GM21737 (cell line): ENCODE data around the gene SLC6A3.
"Not testable (repeated sequence)": the region's sequence is repeated elsewhere in the genome, so short reads cannot be mapped to it uniquely, and the experiment has no call there.

Experiments used
- ATAC-seq: cut with Tn5 transposase; IDR thresholded peaks from one replicate; pipeline ENCODE4 v1.9.1; 2021; ENCODE audit warnings: mild to moderate bottlenecking, moderate library complexity; ENCODE audit not compliant: unreplicated experiment

Gene SLC6A3

DNA sequence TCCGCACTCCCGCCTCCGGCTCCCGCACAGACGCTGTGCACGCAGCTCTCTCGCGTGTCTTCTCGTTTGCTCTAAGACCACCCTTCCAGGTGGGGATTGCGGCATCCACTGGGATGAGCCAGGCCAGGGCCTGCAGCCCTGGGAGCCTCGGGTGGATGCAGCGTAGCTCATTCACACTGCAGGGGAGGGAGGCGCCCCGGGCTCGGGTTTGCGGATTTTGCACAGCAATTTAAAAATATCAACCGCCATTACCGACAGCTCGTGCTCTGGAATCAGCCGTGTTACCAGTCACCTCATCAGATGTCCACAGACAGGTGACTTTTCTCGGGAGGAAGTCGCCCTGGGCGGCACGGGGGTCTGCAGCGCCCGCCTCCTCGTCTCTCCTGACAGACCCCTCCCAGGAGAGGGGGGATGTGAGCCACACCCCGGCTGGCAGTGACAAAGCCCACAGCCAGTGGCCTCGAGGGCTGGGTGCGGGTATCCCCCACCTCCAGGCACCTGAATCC lies 20.8 kb upstream of the SLC6A3 start:
- ATAC-seq: no peak

DNA sequence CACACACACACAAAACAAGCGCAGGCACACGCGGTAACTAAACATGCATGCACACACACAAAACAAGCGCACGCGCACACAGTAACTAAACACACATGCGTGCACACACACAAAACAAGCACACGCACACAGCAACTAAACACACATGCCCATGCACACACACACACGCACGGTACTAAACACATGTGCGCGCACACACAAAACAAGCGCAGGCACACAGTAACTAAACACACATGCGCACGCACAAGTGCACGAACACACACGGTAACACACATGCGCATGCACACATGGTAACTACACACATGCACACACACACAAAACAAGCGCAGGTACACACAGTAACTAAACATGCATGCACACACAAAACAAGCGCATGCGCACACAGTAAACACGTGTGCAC lies 19.9 kb upstream of the SLC6A3 start:
- no peak for ATAC-seq

DNA sequence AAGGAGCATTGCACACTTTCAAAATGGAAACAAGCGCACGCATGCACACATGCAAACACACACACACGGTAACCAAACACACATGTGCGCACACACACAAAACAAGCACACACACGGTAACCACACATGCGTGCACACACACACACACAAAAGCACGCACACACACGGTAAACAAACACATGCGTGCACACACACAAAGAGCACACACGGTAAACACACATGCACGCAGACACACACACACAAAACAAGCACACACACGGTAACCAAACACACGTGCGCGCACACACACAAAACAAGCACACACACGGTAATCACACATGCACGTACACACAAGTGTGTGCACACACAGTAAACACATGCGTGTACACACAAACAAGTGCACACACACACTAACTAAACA lies 19.3 kb upstream of the SLC6A3 start:
- ATAC-seq: no peak

DNA sequence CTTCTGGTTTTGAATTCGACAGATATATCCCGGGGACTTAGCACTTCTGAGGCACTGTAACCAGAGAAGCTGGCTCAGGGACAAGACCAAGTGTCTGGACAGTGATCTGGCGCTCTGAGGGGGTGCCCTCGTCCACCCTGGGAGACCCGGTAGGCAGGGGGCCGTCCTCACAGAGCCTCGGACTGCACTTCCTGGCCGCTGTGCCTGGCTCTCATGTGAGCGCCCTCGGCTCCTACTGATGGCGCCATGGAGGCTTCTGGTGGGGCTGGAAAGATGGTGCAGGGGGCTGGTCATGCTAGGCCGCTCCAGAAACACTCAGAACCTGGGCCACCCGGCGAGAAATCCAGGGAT lies 18.8 kb upstream of the SLC6A3 start:
- ATAC-seq: no peak

DNA sequence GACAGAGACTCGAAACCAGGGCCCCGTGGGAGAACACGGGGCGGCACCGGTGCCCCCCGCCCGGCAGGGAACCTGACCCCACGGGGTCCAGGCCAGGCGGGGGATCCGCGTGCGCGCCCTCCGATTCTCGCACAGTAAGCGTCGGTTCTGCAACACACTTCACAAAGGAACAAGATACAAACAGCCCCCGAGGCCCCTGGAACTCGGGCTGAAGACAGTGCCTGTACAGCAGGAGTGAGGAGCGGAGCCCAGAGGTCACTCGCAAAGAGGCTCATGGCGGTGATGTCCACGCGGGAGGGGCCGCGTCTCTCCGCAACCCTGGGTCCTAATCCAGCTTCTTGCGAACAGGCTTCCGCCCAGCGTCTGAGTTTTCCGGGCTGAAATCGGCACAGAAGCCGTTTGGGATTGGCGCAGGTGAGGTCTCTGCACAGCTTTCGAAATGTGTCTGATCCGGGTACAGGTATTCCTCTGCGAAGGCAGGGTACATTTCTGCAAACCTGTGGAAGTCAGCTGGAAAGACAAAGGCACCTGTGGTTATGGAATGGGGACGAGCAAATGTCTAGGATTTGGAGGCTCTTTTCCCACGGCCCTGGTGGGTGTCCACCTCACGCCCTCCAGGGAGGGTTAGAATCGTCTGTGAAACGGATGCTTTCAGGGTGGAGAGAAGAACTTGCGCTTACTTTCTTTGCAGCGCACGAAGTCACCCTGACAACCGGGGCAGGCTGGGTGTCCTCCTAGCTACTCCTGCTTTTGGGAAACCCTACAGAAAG lies 18.3 kb upstream of the SLC6A3 start:
- ATAC-seq: no peak

DNA sequence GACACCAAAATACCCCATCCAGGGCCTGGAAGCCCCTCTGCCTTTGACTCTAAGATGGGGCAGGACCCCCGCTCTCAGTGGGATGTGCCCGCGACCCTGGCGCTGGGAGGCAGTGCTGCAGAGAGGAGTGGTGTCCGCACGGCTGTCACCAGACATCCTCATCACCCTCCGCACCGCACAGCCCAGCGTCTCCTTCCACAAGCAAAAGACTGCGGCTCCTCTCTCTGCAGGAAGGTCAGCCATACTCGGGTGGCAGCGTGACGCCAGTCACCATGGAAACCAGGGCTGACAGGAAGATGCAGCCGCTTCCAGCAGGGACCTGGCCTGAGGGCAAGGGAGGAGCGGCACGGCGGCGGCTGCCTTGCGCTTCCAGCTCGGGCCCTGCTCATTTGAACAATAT lies 17.1 kb upstream of the SLC6A3 start:
- no peak for ATAC-seq

DNA sequence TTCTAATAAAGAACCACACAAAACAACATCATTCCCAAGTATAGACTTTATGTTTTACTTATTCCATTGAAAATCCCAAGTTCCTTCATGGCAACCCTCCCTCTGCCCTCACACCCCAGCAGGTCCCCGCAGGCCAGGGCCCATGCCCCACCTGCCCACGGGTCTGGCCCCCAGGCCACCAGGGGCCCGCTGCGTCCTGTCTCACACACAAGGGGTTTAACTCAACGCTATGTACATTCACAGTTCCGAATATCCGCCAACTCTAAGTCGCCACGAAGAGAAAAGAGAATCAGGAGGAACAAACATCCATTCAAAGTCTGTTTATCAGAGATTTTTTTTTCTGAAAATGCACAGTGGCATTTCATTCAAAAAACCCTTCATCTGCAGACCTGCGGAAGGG lies 16.2 kb upstream of the SLC6A3 start:
- ATAC-seq: no peak

DNA sequence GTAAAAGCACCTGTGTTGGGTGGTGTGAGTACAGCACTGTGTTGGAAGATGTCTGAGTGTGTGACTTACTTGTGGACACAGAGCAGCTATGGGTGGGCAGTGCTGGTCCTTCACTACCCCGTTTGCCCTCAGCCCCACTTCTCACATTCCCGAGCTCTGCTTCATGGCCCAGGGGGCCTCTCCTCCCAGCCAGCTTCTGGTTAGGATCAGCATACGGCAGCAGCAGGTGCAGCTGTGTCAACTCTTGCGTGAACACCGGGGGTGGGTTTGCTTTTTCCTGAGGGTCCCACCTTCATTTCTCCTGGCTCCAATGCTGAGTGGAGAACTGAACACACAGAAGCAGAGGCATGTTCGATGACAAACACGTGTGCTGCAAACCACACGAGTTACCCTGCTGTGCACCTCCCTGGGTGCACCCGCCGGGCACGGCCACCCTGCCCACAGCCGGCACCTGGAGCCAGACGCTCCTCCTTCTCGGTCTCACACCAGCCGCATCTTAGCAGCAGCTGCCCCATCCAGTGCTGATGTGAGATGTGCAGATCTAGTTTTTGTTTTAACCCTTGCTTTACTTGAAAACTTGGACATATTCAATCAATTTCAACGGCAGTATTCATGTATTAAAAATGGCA lies 14.9 kb upstream of the SLC6A3 start:
- no peak for ATAC-seq

DNA sequence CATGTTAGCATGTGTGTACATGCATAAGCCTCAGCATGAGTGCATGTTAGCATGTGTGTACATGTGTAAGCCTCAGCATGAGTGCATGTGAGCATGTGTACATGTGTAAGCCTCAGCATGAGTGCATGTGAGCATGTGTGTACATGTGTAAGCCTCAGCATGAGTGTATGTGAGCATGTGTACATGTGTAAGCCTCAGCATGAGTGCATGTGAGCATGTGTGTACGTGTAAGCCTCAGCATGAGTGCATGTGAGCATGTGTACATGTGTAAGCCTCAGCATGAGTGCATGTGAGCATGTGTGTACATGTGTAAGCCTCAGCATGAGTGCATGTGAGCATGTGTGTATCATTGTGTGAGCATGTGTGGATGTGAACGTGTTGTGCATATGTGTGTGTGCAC lies 14.2 kb upstream of the SLC6A3 start:
- not testable (repeated sequence) for ATAC-seq

DNA sequence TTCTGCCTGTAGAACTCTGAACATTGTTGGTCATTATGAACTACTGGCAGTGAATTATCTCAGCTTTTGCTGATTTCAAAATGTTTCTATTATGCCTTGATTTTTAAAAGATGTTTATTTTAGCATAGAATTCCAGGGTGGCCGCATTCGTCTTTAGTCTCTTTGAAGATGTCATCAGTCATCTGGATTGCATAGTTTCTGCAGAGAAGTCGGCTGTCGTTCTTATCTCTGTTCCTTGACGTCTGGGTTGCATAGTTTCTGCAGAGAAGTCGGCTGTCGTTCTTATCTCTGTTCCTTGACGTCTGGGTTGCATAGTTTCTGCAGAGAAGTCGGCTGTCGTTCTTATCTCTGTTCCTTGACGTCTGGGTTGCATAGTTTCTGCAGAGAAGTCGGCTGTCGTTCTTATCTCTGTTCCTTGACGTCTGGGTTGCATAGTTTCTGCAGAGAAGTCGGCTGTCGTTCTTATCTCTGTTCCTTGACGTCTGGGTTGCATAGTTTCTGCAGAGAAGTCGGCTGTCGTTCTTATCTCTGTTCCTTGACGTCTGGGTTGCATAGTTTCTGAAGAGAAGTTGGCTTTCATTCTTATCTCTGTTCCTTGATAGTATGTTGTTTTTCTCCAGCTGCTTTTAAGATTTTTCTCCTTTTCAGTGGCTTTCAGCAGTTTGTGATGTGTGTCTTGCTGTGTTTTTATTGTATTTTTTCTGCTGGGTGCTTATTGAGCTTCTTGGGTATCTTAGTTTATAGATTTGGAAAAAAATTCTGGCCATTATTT lies 11.1 kb upstream of the SLC6A3 start:
- ATAC-seq: not testable (repeated sequence)

DNA sequence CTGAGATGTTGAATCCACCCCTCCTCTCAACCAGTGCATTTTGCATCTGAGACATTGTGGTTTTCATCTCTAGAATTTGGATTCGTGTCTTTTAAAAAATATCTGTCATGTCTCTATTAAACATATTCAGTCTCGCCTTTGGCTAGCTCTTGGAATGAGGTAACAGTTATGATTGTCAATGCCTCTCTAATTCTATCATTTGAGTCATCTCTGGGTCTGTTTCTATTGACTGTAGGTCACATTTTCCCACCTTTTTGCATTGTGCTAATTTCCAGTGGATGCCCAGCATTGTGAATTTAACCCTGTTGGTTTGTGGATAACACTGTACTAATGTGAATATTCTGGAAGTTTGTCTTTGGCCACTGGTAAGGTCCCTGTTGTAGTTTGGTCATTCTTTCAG lies 8.4 kb upstream of the SLC6A3 start:
- no peak for ATAC-seq

DNA sequence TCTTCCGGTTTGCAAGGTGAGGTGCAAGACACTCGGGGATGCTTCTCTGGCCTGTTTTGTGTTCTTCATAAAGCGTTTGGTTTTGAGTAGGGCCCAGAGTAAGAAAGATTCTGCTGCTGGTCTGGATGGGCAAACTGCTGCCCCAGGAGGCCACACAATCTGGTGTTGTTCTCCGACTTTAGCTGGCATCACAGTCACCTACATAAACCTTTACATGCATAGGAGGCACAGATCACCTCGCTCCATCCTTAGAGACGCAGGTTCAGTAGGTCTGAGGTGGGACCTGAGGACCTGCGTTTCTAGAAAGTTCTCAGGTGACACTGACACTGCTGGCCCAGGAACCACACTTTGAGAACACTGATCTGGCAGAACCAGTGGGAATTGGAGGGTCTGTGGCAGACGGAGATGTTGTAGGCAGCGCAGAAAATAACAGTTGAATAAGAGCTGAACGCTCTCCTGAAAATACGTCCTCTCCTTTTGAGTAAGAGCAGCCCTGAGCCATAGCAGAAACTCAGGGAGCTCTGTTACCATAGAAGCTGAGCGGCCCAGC lies 3.9 kb upstream of the SLC6A3 start:
- ATAC-seq: no peak

DNA sequence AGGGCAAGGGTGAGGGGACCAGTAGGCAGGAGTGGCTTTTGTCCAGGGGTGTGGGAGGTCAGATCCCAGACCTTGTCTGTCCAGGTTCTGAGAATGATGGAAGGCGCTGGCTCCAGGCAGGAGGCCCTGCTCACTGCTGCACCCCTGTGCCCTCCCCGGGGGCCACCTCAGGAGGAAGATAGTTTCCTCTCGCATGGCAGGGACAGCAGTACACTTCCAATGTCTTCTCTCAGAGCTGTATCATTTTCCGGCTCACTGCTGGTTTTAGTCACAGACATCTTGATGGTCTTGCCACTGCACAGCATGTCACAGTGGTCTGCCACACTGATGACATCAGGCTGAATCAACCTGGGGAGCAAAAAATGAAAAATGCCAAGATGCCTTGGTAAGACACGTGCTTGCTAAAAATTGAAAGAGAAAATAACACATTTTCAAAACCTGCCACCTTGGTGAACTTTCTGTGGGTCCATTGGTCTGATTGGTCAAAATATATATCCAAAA lies 3.3 kb upstream of the SLC6A3 start:
- no peak for ATAC-seq

DNA sequence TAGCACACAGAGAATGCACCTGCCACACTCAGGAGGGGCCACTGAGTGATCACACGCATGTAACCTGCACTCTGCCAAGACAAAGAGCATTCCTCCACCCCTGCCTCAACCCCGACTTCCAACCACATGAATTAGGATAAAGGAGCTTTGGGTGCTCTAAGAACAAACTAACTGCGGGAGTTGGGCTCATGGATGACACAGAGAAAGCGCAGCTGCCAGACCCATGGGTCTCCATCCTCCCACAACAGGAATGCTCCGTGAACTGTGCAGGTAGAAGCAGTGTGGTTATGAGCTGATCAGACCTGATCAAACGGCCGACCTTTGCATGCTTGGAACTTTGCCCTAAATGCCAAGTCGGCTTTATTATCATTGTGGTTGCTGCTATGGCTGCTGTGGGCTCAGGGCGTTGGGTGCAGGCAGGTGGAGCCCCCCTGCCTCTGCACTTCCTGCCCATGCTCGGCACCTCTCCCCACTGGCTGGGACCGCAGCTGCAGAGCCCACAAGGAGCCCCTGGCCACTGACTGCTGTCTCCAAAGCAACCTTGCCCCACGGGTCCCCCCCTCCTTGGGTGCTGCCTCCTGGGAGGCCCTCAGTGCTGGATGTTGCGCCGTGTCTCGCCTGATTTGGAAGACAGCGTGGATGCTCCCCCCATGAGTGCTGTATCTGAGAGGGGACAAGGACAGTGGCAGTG lies 2.6 kb upstream of the SLC6A3 start:
- ATAC-seq: no peak

DNA sequence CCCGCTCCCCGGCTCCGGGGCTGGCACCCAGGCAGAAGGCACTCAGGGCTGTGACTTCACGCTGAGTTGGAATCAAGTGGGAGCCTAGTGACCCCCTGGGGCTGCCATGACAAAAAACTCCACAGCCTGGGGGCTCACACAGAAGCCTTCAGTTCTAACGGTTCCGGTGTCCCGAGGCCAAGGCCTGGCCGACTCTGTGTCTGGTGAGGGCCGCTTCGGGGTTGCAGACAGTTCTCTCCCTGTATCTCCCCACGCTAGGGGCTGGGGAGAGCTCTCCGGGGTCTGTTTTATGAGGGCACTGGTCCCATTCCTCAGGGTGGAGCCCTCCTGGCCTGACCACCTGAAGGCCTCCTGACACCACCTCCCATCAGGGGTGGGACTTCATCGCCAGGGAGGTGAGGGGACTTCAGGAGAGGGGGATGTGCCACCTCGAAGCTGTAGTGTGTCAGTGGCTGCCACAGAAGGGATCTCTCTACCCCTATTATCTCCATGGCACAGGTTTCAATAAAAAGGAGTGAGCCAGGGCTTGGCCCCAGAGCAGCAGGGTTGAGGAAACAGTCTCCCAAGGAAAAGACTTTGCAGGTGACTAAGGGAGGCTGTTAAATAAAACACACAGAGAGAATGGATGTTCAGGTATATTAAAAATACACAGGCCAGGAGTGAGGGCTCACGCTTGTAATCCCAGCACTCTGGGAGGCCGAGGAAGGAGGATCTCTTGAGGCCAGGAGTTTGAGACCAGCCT lies 1.5 kb upstream of the SLC6A3 start:
- no peak for ATAC-seq

DNA sequence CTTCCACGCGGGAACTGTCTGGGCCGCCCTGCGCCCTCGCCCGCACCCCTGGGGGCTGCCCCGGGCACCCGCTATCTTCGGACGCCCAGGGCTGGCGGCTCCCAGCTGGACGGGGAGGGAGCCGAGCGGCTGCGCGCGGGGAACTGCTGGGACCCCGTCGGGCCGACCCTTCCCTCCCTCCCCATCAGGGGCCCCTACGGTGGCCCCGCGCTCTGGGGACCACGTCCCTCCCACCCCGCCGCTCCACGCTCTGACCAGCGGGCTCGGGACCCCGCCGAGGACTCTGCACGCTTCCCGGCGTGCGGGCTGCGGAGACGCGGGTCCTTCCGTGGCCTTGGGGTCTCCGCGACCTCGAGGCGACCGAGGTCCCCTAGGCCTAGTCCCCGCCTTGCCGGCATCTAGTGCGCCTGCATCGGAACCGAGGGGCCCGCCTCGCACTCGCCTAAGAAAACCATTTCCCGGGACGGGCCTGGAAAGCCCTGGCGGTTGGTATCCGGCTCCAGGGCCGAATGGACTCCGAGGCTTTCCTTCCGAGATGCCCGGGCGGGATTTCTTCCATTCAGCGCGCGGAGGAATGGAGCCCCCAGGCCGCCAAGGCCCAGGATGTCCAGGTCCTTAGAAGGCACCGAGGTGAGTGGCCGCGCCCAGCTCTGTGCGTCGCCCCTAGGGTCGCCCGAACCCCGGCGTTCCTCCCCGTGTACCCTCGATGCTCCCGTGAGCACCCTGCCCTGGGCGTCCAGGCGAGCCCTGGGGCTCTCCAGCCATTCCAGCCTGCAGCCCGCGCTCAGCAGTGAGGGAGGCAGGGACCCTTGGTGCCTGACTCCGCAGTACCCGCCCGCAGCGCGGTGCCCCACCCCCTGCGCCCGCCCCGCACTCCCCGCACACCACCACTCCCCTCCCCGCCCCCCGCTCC lies 705 bp upstream of the SLC6A3 start:
- ATAC-seq: no peak

DNA sequence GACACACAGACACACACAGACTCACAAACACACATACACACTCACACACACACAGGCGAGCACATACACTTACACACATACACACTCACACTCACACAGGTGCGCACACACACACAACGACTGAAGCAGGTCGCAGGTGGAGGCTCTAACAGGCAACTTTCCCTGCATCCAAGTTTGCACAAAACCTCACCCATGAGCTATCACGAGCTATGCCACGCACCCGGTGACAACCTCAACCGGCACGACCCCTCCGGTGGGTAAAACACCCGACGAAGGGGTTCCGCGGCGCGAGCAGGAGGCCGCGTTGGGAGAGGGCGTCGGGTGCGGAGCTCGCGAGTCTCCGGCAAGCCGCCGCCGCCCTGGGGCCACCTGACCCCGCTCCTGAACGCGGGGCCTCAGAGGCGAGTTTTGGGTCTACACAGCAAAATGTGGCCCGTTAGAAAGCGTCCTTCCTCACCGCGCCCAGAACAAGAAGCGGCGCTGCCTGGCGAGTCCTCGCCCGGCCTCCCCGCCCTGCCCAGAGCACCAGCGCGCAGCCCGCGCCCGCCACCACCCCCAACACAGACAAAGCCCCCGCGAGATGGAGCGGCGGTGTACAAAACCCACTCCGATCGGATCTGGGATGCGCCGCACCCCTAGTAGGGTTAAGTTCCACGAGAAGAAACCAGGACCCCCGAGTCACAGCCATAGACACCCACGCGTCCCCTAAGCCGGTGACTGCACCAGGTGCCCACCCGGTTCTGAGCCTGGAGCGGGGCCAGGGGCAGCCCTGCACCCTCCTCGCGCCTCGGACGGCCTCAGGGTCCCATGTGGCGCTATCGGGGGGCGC lies 665 bp downstream of the SLC6A3 start:
- no peak for ATAC-seq

DNA sequence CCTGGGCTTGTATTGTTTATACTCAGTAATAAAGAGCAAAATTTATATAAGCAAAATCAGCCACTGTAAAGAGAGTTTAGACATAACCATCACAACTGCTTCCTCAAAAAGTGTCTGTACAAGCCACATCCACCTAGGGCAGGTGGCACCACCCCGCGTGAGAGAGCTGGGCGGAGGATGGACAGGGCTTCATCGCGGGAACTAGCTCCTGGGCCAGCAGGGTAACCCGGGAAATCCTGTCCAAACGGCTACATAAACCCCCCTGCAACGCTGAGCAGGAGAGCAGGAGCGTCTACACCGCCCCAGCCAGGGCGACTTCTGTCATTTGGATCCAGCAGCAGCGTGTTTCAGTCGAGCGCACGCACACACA lies 1.3 kb downstream of the SLC6A3 start:
- ATAC-seq: no peak
